Ishikawa (cell line): ENCODE measurements around the gene RANBP17.

Experiments
- CEBPB ChIP-seq: IDR thresholded peaks from 2 replicates; pipeline ENCODE4 v1.6.1; 2012
- CREB1 ChIP-seq: IDR thresholded peaks from 2 replicates; pipeline ENCODE4 v1.6.1; 2012; ENCODE audit warnings: low read depth
- EGR1 ChIP-seq: IDR thresholded peaks from 2 replicates; pipeline ENCODE4 v1.6.1; 2012
- EP300 ChIP-seq: IDR thresholded peaks from 2 replicates; pipeline ENCODE4 v1.6.1; 2012; ENCODE audit warnings: borderline replicate concordance
- FOXM1 ChIP-seq: IDR thresholded peaks from 2 replicates; pipeline ENCODE4 v1.6.1; 2012; ENCODE audit warnings: low read depth, borderline replicate concordance
- MAX ChIP-seq: IDR thresholded peaks from 2 replicates; pipeline ENCODE4 v1.6.1; 2012
- NFIC ChIP-seq: IDR thresholded peaks from 2 replicates; pipeline ENCODE4 v1.6.1; 2012
- RAD21 ChIP-seq: IDR thresholded peaks from 2 replicates; pipeline ENCODE4 v1.6.1; 2012; ENCODE audit warnings: low read depth
- REST ChIP-seq: IDR thresholded peaks from 2 replicates; pipeline ENCODE4 v1.6.1; 2012; ENCODE audit warnings: low read depth, mild to moderate bottlenecking
- TAF1 ChIP-seq: IDR thresholded peaks from 2 replicates; pipeline ENCODE4 v1.6.1; 2012; ENCODE audit warnings: low read depth, mild to moderate bottlenecking
- TCF12 ChIP-seq: IDR thresholded peaks from 2 replicates; pipeline ENCODE4 v1.6.1; 2012; ENCODE audit warnings: low read depth
- TEAD4 ChIP-seq: IDR thresholded peaks from 2 replicates; pipeline ENCODE4 v1.6.1; 2012
- USF1 ChIP-seq: IDR thresholded peaks from 2 replicates; pipeline ENCODE4 v1.6.1; 2012
- YY1 ChIP-seq: IDR thresholded peaks from 2 replicates; pipeline ENCODE4 v1.6.1; 2012; ENCODE audit warnings: low read depth
- ZBTB7A ChIP-seq: IDR thresholded peaks from 2 replicates; pipeline ENCODE4 v1.6.1; 2012; ENCODE audit warnings: low read depth

The RANBP17 gene

GRCh38 chr5:171166766-171167165, 304.9 kb downstream of the RANBP17 start:
- no peak for TF ChIP-seq ZBTB7A

GRCh38 chr5:171168171-171168570, 306.4 kb downstream of the RANBP17 start:
- TF ChIP-seq TAF1 (no peak), CREB1 (no peak), EP300 (no peak), MAX (no peak), TEAD4 (no peak), YY1 (no peak), USF1 (no peak), EGR1 (no peak)

GRCh38 chr5:171175746-171176145, 313.9 kb downstream of the RANBP17 start:
- TF ChIP-seq CREB1, result no peak

GRCh38 chr5:171188016-171188415, 326.2 kb downstream of the RANBP17 start:
- TF ChIP-seq EP300 (no peak), EGR1 (no peak), ZBTB7A (no peak), FOXM1 (no peak), NFIC (no peak), MAX (no peak), CREB1 (no peak), REST (no peak), TEAD4 (no peak), TCF12 (no peak), CEBPB (no peak), TAF1 (no peak), RAD21 (no peak), USF1 (no peak)

- TF ChIP-seq FOXM1, result no peak
- TF ChIP-seq TCF12, result no peak
- no peak for TF ChIP-seq CREB1
Observed at GRCh38 chr5:171189442-171189841, 327.6 kb downstream of the RANBP17 start.

GRCh38 chr5:171192111-171192510, 330.3 kb downstream of the RANBP17 start:
- no peak for TF ChIP-seq ZBTB7A
- no peak for TF ChIP-seq TCF12
- no peak for TF ChIP-seq CREB1
- TF ChIP-seq USF1, result no peak
- no peak for TF ChIP-seq NFIC
- no peak for TF ChIP-seq TEAD4
- TF ChIP-seq FOXM1, result no peak
- TF ChIP-seq CEBPB, result no peak
- no peak for TF ChIP-seq RAD21
- TF ChIP-seq YY1, result no peak
- TF ChIP-seq EP300, result no peak
- TF ChIP-seq EGR1, result no peak
- no peak for TF ChIP-seq REST
- no peak for TF ChIP-seq TAF1
- TF ChIP-seq MAX, result no peak

GRCh38 chr5:171201310-171201709, 339.5 kb downstream of the RANBP17 start:
- no peak for TF ChIP-seq USF1
- no peak for TF ChIP-seq RAD21
- TF ChIP-seq YY1, result no peak
- TF ChIP-seq CEBPB, result no peak
- no peak for TF ChIP-seq EP300
- TF ChIP-seq REST, result no peak
- no peak for TF ChIP-seq MAX
- TF ChIP-seq EGR1, result no peak
- TF ChIP-seq FOXM1, result no peak
- no peak for TF ChIP-seq TCF12
